OCI-LY7 (cell line): ENCODE results near the gene APH1A. TPM values are rescaled to one million over a fixed set of nuclear protein-coding genes. Genes with fewer than 3 reads are reported as not detected.
"Not testable (repeated sequence)": the region's sequence is repeated elsewhere in the genome, so short reads cannot be mapped to it uniquely, and the experiment has no call there.

Experiments
- Bru-seq: library from RNA; stranded (reverse); fragments of 400-500 nt; gene quantifications from one replicate; lab custom pipeline; 2021; lab: Mats Ljungman, UMichigan
- BruChase-seq, 2 experiments: library from RNA; stranded (reverse); fragments of 400-500 nt; gene quantifications; one replicate each; lab custom pipeline; 2021; lab: Mats Ljungman, UMichigan
- BruUV-seq: library from RNA; stranded (reverse); fragments of 400-500 nt; replicated peaks from 2 replicates; lab custom pipeline; 2021; lab: Mats Ljungman, UMichigan
- CTCF ChIA-PET: fragments of 300-600 bp; sonication (Branson Sonifier 250); formaldehyde crosslinking; loops from one replicate; lab custom pipeline; 2022; ENCODE audit warnings: antibody characterized with exemption; ENCODE audit not compliant: unreplicated experiment; lab: Charles Lee
- POLR2A ChIA-PET: fragments of 300-600 bp; sonication (Branson Sonifier 250); formaldehyde crosslinking; loops from one replicate; lab custom pipeline; 2022; ENCODE audit warnings: antibody characterized with exemption; lab: Charles Lee
- DNase-seq: peaks from one replicate; pipeline ENCODE4 v3.0.0-alpha.2; 2015; ENCODE audit warnings: low spot score
- H2AFZ ChIP-seq: fragments of 200-600 bp; sonication (generic), shearing (Covaris generic); 2 replicates; pipeline ENCODE4 v1.6.1; 2014; ENCODE audit warnings: mild to moderate bottlenecking, antibody characterized with exemption, low read length, moderate library complexity
- H3K27ac ChIP-seq: fragments of 200-600 bp; sonication (generic); 2 replicates; pipeline ENCODE4 v1.5.1; 2014; ENCODE audit warnings: mixed run types, low read depth, mild to moderate bottlenecking, moderate library complexity, low read length, inconsistent platforms; ENCODE audit not compliant: poor library complexity, severe bottlenecking
- H3K36me3 ChIP-seq: fragments of 200-600 bp; sonication (generic); 2 replicates; pipeline ENCODE4 v1.6.1; 2014; ENCODE audit warnings: mild to moderate bottlenecking, antibody characterized with exemption, low read length, moderate library complexity, mixed read lengths; ENCODE audit not compliant: insufficient read depth
- H3K4me1 ChIP-seq: fragments of 200-600 bp; sonication (generic); 2 replicates; pipeline ENCODE4 v1.5.1; 2014; ENCODE audit warnings: mild to moderate bottlenecking, low read length; ENCODE audit not compliant: insufficient read depth, poor library complexity, severe bottlenecking
- H3K4me2 ChIP-seq: fragments of 200-600 bp; sonication (generic); 2 replicates; pipeline ENCODE4 v1.6.1; 2014; ENCODE audit warnings: mild to moderate bottlenecking, low read length
- H3K4me3 ChIP-seq: fragments of 200-600 bp; sonication (generic); 2 replicates; pipeline ENCODE4 v1.5.1; 2014; ENCODE audit warnings: mild to moderate bottlenecking, low read depth, low read length; ENCODE audit not compliant: poor library complexity, severe bottlenecking
- H3K79me2 ChIP-seq: fragments of 200-600 bp; sonication (generic); 2 replicates; pipeline ENCODE4 v1.6.1; 2016; ENCODE audit warnings: low read depth, mild to moderate bottlenecking, low read length, moderate library complexity, mixed read lengths; ENCODE audit not compliant: insufficient read depth
- H3K9me2 ChIP-seq: fragments of 200-600 bp; sonication (generic); 2 replicates; pipeline ENCODE4 v1.6.1; 2016; ENCODE audit warnings: mild to moderate bottlenecking, low read length, mixed read lengths; ENCODE audit not compliant: insufficient read depth
- H3K9me3 ChIP-seq: fragments of 200-600 bp; sonication (generic); 2 replicates; pipeline ENCODE4 v1.6.1; 2014; ENCODE audit warnings: mild to moderate bottlenecking, mixed run types, low read length, mixed read lengths
- H4K20me1 ChIP-seq: fragments of 200-600 bp; sonication (generic); 2 replicates; pipeline ENCODE4 v1.6.1; 2014; ENCODE audit warnings: mild to moderate bottlenecking, antibody characterized with exemption, low read length, moderate library complexity, mixed read lengths; ENCODE audit not compliant: insufficient read depth
- EZH2phosphoT487 ChIP-seq: fragments of 200-600 bp; sonication (generic); IDR thresholded peaks from 2 replicates; pipeline ENCODE4 v1.6.1; 2018; ENCODE audit warnings: low read depth, borderline replicate concordance, mild to moderate bottlenecking, mixed run types, antibody characterized with exemption, low read length, moderate library complexity, mixed read lengths
- intact Hi-C: fragments of 100-400 bp; cut with micrococcal nuclease; formaldehyde crosslinking; loops from one replicate; pipeline ENCODE4 v1.10.0; 2022; ENCODE audit not compliant: unreplicated experiment
- long read RNA-seq: library from polyadenylated mRNA; stranded (forward); transcript quantifications from one replicate; pipeline ENCODE4 v2.0.0, GENCODE V29; 2022
- total RNA-seq, 2 experiments: library from RNA; depleted of rRNA in 1 of 2; stranded (reverse); fragments of >200 nt in 1 of 2; shearing (Covaris generic) in 1 of 2; gene quantifications; 2 replicates each; pipeline ENCODE4 v1.2.3, GENCODE V29; 2014 to 2022
- TF ChIP-seq, protein P1 (sequence below): fragments of 200-600 bp; sonication (generic); conservative IDR thresholded peaks from 2 replicates; pipeline ENCODE4 v1.5.1; 2014; ENCODE audit warnings: mild to moderate bottlenecking, antibody characterized with exemption, low read length, moderate library complexity, mixed read lengths

APH1A gene
- total RNA-seq (2014; rRNA removed; shearing (Covaris generic)) (83.3 and 113 TPM in 2 replicates), total RNA-seq (2022) (122 and 124 TPM in 2 replicates), Bru-seq, nascent RNA (percentile 83 among the genes with signal in this experiment), BruChase-seq, experiment 1, labeled RNA remaining after a 6-hour chase (percentile 97 among the genes with signal in this experiment), BruChase-seq, experiment 2, labeled RNA remaining after a 2-hour chase (percentile 95 among the genes with signal in this experiment)
- long read RNA-seq, transcript APH1A-202 (6 exons, 2,353 nt): major isoform, 9 of 35 reads
- long read RNA-seq, partial matches to known transcripts: 2 of 35 reads
- long read RNA-seq, other reads (novel, unspliced or antisense): 20 of 35 reads

DNA sequence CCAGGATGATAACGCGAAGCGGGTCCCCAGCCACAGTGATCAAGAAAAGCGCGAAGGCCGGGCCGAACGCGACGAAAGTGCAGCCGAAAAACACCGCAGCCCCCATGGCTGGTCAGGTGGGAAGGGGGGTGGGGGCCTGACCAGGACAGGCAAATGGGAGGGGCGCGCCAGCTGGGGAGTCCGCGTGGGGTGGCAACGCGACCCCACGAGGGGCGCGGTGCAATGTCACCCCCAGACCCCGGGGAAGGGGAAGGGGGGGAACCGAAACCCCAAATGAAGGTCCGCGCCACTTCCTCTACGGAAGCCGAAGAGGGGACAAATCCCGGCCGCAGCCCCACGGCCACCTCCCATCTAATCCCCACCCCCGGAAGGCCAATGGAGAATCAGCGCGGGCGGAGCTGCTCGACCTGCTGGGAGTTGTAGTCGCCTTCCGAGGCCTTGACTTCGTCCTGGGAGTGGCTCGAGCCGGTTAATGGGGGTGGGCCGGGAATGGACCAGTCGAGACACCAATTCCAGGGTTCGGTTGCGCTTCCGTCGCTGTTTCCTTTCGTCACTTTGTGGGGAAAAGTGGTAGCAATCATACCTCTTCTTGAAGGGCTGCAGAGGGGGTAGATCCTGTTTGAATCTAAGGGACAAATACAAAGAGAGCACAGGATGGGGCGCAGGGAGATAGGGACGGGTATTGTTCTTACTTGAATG is at the start of gene APH1A:
TSS of gene APH1A (minus strand) at position 312 of the 699 bp plus-strand sequence. CDS start at position 106, 206 bp downstream.
- Histone ChIP-seq H3K9me2 (no peaks in the 10 kb centered on the region), H3K36me3 (peaks cover 32% of the 10 kb centered on the region), H3K9me3 (0 out of 2 replicates have a peak, but pooled peaks cover 5% of the 10 kb centered on the region), H2AFZ (peak within 1 kb of the TSS; percentile 99), H3K4me2 (peak within 1 kb of the TSS; percentile 99), H3K4me3 (peak within 1 kb of the TSS; percentile 82), H3K79me2 (peaks cover 20% of the 10 kb centered on the region), H3K27ac (peak within 1 kb of the TSS; percentile 52), H4K20me1 (no peaks in the 10 kb centered on the region), H3K4me1 (peaks cover 19% of the 10 kb centered on the region)
- peak; percentile 96 for DNase-seq
- intact Hi-C loops: loop anchor here (1.0 kb wide), 2 partner anchors 24 to 33 kb away; partner anchors contain the start of genes ANP32E and MRPS21
- CTCF ChIA-PET: interaction anchor here (0.6 kb wide), 1 partner anchor 14 kb away, joined by 3 read pairs; the partner anchor contains the start of gene CIART
- no peak for TF ChIP-seq EZH2phosphoT487
- TF ChIP-seq, protein P1, sequence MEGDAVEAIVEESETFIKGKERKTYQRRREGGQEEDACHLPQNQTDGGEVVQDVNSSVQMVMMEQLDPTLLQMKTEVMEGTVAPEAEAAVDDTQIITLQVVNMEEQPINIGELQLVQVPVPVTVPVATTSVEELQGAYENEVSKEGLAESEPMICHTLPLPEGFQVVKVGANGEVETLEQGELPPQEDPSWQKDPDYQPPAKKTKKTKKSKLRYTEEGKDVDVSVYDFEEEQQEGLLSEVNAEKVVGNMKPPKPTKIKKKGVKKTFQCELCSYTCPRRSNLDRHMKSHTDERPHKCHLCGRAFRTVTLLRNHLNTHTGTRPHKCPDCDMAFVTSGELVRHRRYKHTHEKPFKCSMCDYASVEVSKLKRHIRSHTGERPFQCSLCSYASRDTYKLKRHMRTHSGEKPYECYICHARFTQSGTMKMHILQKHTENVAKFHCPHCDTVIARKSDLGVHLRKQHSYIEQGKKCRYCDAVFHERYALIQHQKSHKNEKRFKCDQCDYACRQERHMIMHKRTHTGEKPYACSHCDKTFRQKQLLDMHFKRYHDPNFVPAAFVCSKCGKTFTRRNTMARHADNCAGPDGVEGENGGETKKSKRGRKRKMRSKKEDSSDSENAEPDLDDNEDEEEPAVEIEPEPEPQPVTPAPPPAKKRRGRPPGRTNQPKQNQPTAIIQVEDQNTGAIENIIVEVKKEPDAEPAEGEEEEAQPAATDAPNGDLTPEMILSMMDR: no peak
- BruUV-seq: no TSS peak
- POLR2A ChIA-PET: interaction anchor here (0.5 to 1.6 kb wide), 7 partner anchors 8 to 701 kb away, joined by 3 to 5 read pairs (median 3); no protein-coding TSS in a partner anchor

GRCh38 chr1:150314691-150315090 is 45.9 kb upstream of the APH1A start:
- H3K9me2 ChIP-seq, H3K27ac ChIP-seq, H3K79me2 ChIP-seq, POLR2A ChIA-PET, H3K4me2 ChIP-seq, BruUV-seq, intact Hi-C loops, H3K4me3 ChIP-seq, H2AFZ ChIP-seq, H3K36me3 ChIP-seq, H4K20me1 ChIP-seq, H3K9me3 ChIP-seq, H3K4me1 ChIP-seq, CTCF ChIA-PET, DNase-seq: not testable (repeated sequence)

- DNase-seq: no peak
- TF ChIP-seq EZH2phosphoT487: no peak
- TF ChIP-seq, protein P1: no peak
- no peak overlapping the region for H3K27ac ChIP-seq
- H4K20me1 ChIP-seq: no peaks in the 10 kb centered on the region
- intact Hi-C loops: no loop called here
- H3K4me2 ChIP-seq: no peak overlapping the region
- peaks cover 25% of the 10 kb centered on the region for H3K36me3 ChIP-seq
- H3K4me3 ChIP-seq: no peak overlapping the region
- no peaks in the 10 kb centered on the region for H3K9me2 ChIP-seq
- no TSS peak for BruUV-seq
- H3K79me2 ChIP-seq: no peaks in the 10 kb centered on the region
- H3K9me3 ChIP-seq: no peaks in the 10 kb centered on the region
- no peaks in the 10 kb centered on the region for H3K4me1 ChIP-seq
- ChIA-PET CTCF (interaction anchor here (0.6 kb wide), 1 partner anchor 10 kb away, joined by 3 read pairs; the partner anchor contains the start of gene PRPF3), POLR2A (no interaction called here)
- no peak overlapping the region for H2AFZ ChIP-seq
Observed at GRCh38 chr1:150311762-150312161, 42.9 kb upstream of the APH1A start.
